HepG2 (cell line): ENCODE data around the gene MN1.

Experiments
- CTCF ChIP-seq: sonication (generic); formaldehyde crosslinking; IDR thresholded peaks from 2 replicates; pipeline ENCODE4 v1.5.0; 2020; ENCODE audit warnings: mild to moderate bottlenecking, missing genetic modification reagents, moderate library complexity
- HMG20A ChIP-seq: IDR thresholded peaks from 2 replicates; pipeline ENCODE4 v1.6.1; 2016; ENCODE audit warnings: borderline replicate concordance
- MAZ ChIP-seq, 2 experiments: sonication (generic) in 1 of 2; formaldehyde crosslinking in 1 of 2; IDR thresholded peaks; 2 replicates each; pipeline versions ENCODE4 v1.5.0 to v1.6.1; 2012 to 2020; ENCODE audit warnings: low read depth in 2 of 2, mild to moderate bottlenecking in 2 of 2, borderline replicate concordance in 1 of 2, improper control_type of control experiment in 1 of 2, low read length in 1 of 2, missing genetic modification reagents in 1 of 2, moderate library complexity in 1 of 2
- NFIC ChIP-seq: IDR thresholded peaks from 2 replicates; pipeline ENCODE4 v1.6.1; 2012; ENCODE audit warnings: mild to moderate bottlenecking, low read length, inconsistent platforms
- NFRKB ChIP-seq: fragments of 450-650 bp; IDR thresholded peaks from 2 replicates; pipeline ENCODE4 v1.6.1; 2017
- NR2C2 ChIP-seq: sonication (generic); formaldehyde crosslinking; IDR thresholded peaks from 2 replicates; pipeline ENCODE4 v1.4.0; 2020; ENCODE audit warnings: missing genetic modification reagents, mild to moderate bottlenecking, moderate library complexity, borderline replicate concordance
- POLR2AphosphoS2 ChIP-seq: IDR thresholded peaks from 2 replicates; pipeline ENCODE4 v1.6.1; 2011; ENCODE audit warnings: low read depth, low read length, improper control_type of control experiment
- RFX5 ChIP-seq: IDR thresholded peaks from 2 replicates; pipeline ENCODE4 v1.6.1; 2011; ENCODE audit warnings: low read depth, low read length, improper control_type of control experiment
- U2AF1 ChIP-seq: fragments of 200-400 bp; formaldehyde crosslinking; optimal IDR thresholded peaks from 2 replicates; pipeline ENCODE3; 2017; ENCODE audit warnings: mild to moderate bottlenecking, low read depth, low read length
- ZMAT5 ChIP-seq: sonication (generic); formaldehyde crosslinking; IDR thresholded peaks from 2 replicates; pipeline ENCODE4 v1.5.0; 2020; ENCODE audit warnings: mild to moderate bottlenecking, low read depth, missing genetic modification reagents, borderline replicate concordance

GRCh38 chr22:27804470-27805297, 3.1 kb upstream of the MN1 start:
- TF ChIP-seq NFRKB = no peak
- TF ChIP-seq NFIC = no peak
- peak; percentile 92 for TF ChIP-seq CTCF
- no peak for TF ChIP-seq ZMAT5 (CRISPR knock-in tag)
- TF ChIP-seq U2AF1 = no peak
- TF ChIP-seq MAZ (IDR thresholded peaks at IDR 0.05; ENCODE audit: borderline replicate concordance, low read depth, low read length) = no peak
- TF ChIP-seq MAZ (CRISPR knock-in tag; IDR thresholded peaks at IDR 0.05; ENCODE audit: low read depth) = no peak
- TF ChIP-seq POLR2AphosphoS2 = no peak
- no peak for TF ChIP-seq NR2C2 (CRISPR knock-in tag)
- no peak for TF ChIP-seq RFX5
- TF ChIP-seq HMG20A (CRISPR knock-in tag) = no peak
